ENCODE measurements around the gene SEC63. TPM values are rescaled to one million over a fixed set of nuclear protein-coding genes. Genes with fewer than 3 reads are reported as not detected.

Gene SEC63
- total RNA-seq, 1 donor from 2014 or later, result 166 TPM

DNA sequence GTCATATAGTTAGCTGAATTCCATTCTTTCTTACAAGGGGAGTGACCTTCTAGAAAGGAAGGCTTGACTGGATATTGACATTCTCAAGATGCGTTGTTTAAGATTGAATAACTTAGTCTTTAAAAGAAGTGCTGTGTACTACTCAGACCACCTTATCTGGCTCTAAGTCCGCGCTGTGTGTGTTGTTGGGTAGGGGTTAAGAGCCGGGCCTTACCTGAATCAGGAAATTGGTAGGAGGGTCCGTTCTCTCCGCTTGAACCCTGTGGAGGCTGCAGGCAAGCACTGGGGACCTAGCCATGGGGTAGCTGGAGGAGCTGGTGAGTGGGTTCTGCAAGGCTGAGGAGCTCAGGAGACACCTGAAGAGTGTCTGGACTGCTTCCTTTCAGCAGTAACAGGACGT lies 124.9 kb downstream of the SEC63 start:
- TF ChIP-seq, protein P1, sequence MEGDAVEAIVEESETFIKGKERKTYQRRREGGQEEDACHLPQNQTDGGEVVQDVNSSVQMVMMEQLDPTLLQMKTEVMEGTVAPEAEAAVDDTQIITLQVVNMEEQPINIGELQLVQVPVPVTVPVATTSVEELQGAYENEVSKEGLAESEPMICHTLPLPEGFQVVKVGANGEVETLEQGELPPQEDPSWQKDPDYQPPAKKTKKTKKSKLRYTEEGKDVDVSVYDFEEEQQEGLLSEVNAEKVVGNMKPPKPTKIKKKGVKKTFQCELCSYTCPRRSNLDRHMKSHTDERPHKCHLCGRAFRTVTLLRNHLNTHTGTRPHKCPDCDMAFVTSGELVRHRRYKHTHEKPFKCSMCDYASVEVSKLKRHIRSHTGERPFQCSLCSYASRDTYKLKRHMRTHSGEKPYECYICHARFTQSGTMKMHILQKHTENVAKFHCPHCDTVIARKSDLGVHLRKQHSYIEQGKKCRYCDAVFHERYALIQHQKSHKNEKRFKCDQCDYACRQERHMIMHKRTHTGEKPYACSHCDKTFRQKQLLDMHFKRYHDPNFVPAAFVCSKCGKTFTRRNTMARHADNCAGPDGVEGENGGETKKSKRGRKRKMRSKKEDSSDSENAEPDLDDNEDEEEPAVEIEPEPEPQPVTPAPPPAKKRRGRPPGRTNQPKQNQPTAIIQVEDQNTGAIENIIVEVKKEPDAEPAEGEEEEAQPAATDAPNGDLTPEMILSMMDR (IDR thresholded peaks at IDR 0.05), result no peak
- Mint-ChIP-seq H3K4me1 (ENCODE audit: low read depth) (no peaks in the 10 kb centered on the region), H3K4me3 (ENCODE audit: unreplicated experiment) (no peak overlapping the region), H3K27ac (ENCODE audit: unreplicated experiment) (no peak overlapping the region), H3K36me3 (ENCODE audit: low read depth) (no peaks in the 10 kb centered on the region), H3K27me3 (ENCODE audit: low read depth) (no peaks in the 10 kb centered on the region), H3K9me3 (ENCODE audit: low read depth) (no peaks in the 10 kb centered on the region)
- no peak for DNase-seq (ENCODE audit: low spot score)

- no peaks in the 10 kb centered on the region for H3K27me3 Mint-ChIP-seq (ENCODE audit: low read depth)
- H3K27ac Mint-ChIP-seq (ENCODE audit: unreplicated experiment), result no peak overlapping the region
- no peaks in the 10 kb centered on the region for H3K9me3 Mint-ChIP-seq (ENCODE audit: low read depth)
- no peaks in the 10 kb centered on the region for H3K36me3 Mint-ChIP-seq (ENCODE audit: low read depth)
- H3K4me3 Mint-ChIP-seq (ENCODE audit: unreplicated experiment), result no peak overlapping the region
- no peak for DNase-seq (ENCODE audit: low spot score)
- TF ChIP-seq, protein P1 (IDR thresholded peaks at IDR 0.05), result no peak
- H3K4me1 Mint-ChIP-seq (ENCODE audit: low read depth), result no peaks in the 10 kb centered on the region
These were observed 125.6 kb downstream of the SEC63 start for GRCh38 chr6:107832151-107833056.

GRCh38 chr6:107830060-107830459 lies 127.9 kb downstream of the SEC63 start:
- Mint-ChIP-seq H3K36me3 (ENCODE audit: low read depth) (no peaks in the 10 kb centered on the region), H3K27me3 (ENCODE audit: low read depth) (no peaks in the 10 kb centered on the region), H3K9me3 (ENCODE audit: low read depth) (no peaks in the 10 kb centered on the region), H3K4me3 (ENCODE audit: unreplicated experiment) (no peak overlapping the region), H3K27ac (ENCODE audit: unreplicated experiment) (no peak overlapping the region), H3K4me1 (ENCODE audit: low read depth) (no peaks in the 10 kb centered on the region)
- TF ChIP-seq, protein P1 (IDR thresholded peaks at IDR 0.05), result no peak
- DNase-seq (ENCODE audit: low spot score), result no peak

- Mint-ChIP-seq H3K4me3 (ENCODE audit: unreplicated experiment) (no peak overlapping the region), H3K9me3 (ENCODE audit: low read depth) (no peaks in the 10 kb centered on the region), H3K27me3 (ENCODE audit: low read depth) (no peaks in the 10 kb centered on the region), H3K36me3 (ENCODE audit: low read depth) (no peaks in the 10 kb centered on the region), H3K27ac (ENCODE audit: unreplicated experiment) (no peak overlapping the region), H3K4me1 (ENCODE audit: low read depth) (no peaks in the 10 kb centered on the region)
- TF ChIP-seq, protein P1 (IDR thresholded peaks at IDR 0.05), result no peak
- DNase-seq (ENCODE audit: low spot score), result no peak
These were observed 130.5 kb downstream of the SEC63 start for GRCh38 chr6:107827541-107827940.

DNA sequence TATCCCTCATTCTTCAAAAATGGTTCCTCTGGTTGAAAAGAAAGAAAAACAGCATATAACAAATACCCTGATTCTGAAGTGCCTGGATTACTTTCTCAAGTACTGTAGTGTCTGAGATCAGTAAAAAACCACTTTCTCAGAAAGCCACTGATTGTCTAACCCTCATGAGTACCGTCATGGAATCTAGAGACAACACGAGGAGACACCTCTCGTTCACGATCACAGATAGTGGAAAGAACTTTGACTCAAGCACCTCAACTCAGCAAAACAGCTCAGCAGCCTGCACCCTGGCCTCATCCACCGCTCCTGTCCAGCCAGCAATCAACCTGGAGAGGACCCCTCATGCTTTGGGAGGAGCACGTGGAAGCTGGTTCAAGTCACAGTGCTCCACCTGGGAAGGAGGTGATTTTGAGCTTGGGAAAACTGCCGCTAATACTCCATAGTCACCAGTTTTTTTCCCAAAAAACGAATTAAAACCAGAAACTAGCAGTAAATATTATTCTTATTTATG lies 134.9 kb downstream of the SEC63 start:
- H3K36me3 Mint-ChIP-seq (ENCODE audit: low read depth), result no peaks in the 10 kb centered on the region
- no peaks in the 10 kb centered on the region for H3K9me3 Mint-ChIP-seq (ENCODE audit: low read depth)
- H3K4me3 Mint-ChIP-seq (ENCODE audit: unreplicated experiment), result no peak overlapping the region
- no peak for DNase-seq (ENCODE audit: low spot score)
- H3K27me3 Mint-ChIP-seq (ENCODE audit: low read depth), result no peaks in the 10 kb centered on the region
- H3K27ac Mint-ChIP-seq (ENCODE audit: unreplicated experiment), result no peak overlapping the region
- TF ChIP-seq, protein P1 (IDR thresholded peaks at IDR 0.05), result no peak
- H3K4me1 Mint-ChIP-seq (ENCODE audit: low read depth), result peaks cover 27% of the 10 kb centered on the region
